ENCODE measurements around the gene PAM16.

DNA sequence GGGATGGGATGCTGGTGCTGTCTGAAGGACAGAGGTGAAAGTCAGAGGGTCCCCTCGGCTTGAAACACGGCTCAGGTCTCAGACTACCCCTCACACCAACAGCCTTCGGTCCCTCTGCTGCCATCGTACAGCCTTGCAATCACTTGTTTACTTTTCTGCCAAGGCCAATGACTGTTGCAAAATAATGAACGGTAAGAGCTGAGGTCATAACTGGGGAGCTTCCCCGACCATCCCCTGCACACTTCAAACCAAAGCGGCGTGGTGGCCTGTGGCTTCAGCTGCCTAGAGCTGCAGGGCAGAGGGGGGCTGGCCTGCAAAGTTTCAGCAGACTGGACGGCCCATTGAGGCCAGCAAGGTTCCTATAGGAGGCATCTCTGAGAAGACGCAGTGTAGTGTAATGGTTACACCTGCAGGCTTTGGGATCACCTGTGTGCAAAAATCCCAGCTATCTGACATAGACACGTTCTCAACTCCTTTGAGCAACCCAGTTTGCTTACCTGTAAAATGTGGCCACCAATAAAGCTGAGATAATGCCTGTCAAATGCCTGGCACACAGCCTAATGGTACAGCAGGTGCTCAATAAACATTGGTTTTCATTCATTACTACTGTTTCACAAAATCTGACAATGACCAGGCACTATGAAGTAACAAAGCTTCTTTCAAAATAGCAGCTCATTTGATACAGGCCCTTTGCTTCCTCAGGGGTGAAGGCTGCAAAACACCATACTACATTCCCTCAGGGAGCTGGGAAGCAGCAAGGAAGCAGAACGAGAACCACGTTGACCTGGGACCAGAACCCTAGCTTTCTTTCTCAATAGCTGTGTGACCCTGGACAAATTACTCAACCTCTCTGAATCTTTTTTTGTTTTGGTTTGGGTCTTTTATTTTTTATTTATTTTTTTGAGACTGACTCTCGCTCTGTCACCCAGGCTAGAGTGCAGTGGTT, 5.0 kb downstream of the PAM16 start:
- TF ChIP-seq, protein P1, sequence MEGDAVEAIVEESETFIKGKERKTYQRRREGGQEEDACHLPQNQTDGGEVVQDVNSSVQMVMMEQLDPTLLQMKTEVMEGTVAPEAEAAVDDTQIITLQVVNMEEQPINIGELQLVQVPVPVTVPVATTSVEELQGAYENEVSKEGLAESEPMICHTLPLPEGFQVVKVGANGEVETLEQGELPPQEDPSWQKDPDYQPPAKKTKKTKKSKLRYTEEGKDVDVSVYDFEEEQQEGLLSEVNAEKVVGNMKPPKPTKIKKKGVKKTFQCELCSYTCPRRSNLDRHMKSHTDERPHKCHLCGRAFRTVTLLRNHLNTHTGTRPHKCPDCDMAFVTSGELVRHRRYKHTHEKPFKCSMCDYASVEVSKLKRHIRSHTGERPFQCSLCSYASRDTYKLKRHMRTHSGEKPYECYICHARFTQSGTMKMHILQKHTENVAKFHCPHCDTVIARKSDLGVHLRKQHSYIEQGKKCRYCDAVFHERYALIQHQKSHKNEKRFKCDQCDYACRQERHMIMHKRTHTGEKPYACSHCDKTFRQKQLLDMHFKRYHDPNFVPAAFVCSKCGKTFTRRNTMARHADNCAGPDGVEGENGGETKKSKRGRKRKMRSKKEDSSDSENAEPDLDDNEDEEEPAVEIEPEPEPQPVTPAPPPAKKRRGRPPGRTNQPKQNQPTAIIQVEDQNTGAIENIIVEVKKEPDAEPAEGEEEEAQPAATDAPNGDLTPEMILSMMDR (IDR thresholded peaks at IDR 0.05), result no peak
- no peak for TF ChIP-seq POLR2A (IDR thresholded peaks at IDR 0.05)
